GM20431 (cell line): ENCODE measurements around the gene MED17.

Experiments used
- in situ Hi-C: fragments of 300-500 bp; cut with MseI, MboI; formaldehyde crosslinking; loops from one replicate; pipeline ENCODE4 v1.15.0; 2020; ENCODE audit warnings: low sequenced_read_pairs; ENCODE audit not compliant: unreplicated experiment

The MED17 gene

DNA sequence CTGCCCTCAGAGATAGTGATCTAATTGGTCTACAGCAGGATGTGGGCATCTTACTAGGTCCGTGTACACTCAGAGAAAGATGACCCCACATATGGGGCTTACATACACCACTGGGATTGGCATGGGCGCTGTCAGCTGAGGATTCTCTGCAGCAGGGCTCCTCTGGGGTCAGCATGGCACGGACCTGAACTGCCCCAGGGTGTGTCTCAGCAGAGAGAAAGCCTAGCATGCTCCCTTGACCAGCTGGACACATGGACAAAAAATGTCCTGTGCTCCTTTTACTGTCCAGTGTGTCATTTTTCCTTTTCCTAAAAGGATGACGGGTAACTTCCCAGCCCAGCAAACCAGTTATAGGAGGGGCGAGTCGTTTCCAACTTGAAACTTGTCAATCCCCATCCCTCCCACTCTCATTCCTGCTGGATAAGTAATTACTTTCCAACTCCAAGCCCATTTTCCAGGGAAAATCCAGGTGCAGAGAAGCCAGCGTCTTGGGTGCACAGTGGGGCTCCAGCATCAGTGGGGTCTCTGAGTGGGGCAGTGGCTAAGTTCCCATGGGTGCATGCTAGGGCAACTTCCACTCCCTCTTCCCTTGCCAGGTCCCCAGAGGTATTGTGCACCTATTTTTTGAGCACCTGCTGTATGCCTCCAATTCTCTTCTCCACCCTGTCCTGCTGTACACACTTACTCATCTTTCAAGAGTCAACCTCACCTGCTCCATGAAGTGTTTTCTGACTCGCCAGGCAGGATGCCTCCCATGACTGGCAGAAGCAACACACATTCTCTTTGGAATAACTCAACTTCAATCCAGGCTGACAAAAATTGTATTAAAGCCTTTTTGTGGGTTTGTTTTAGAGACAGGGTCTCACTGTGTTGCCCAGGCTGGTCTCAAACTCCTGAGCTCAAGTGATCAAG lies 61.4 kb downstream of the MED17 start:
- in situ Hi-C loops, result no loop called here

DNA sequence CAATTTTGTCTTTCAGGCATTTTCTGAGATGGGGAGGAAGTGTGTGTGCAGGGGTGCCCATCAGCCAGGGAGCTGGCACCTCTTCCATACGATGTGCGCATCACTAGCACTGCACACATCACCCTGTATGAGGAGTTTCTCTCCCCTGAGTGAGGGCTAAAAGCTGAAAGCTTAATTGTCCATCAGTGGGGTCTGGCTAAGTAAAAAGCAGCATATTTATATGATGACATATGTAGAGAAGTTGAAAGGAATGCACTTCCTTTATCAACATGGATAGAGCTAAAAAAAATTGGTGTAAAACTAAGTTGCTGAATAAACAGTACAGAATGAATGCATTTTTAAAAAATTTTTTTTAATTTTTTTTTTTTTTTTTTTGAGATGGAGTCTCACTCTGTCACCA lies 62.3 kb downstream of the MED17 start:
- in situ Hi-C loops, result no loop called here

DNA sequence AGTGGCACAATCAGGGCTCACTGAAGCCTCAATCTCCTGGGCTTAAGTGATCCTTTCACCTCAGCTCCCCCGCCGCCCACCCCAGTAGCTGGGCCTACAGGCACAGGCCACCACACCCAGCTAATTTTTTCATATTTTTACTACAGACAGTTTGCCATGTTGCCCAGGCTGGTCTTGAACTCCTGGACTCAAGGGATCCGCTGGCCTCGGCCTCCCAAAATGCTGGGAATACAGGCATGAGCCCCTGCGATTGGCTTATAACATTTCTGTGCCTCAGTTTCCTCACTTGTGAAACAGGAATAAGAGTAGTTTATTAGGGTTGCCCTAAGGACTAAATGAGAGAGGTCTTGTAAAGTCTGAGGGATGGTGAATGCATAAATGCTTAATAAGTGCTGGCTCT lies 65.1 kb downstream of the MED17 start:
- in situ Hi-C loops, result no loop called here

DNA sequence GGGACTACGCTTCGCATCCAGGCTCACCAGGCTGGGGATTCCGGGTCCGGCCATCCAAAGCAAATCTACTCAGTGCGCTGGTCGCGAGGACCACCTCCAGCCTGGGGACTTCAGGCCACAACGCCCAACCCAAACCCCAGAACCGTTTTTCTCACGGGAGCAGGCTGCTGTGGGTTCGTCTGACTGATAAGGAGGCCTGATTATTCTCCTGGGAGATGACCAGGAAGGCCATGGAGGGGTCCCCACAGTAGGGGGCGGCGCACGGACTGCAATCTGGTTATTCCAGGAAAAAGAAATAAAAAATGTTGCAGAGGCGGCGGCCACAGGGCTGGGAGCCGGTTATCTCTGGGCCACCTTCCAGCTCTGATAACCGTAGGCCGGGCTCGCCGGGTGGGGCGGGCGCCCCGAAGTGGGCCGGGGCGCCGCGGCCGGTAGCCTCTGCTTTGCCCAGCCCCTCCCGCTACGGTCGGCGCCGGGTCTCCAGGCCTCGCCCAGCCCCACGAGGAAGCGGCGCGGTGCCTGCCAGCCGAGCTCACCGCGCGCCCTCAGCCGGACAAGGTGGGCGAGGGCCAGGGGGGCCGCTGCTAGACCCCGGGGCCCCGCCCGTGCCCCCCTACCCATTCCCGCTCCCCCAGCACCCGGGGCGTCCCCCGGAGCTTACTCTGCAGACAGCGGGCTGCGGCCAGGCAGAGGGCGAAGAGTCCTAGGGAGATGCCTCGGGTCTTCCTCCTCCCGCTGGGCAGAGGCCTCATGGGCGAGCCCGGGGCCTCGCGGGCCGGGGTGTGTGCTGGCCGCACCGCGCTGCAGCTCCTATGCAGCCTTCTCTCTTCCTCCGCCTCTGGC lies 65.9 kb downstream of the MED17 start:
- in situ Hi-C loops, result no loop called here

DNA sequence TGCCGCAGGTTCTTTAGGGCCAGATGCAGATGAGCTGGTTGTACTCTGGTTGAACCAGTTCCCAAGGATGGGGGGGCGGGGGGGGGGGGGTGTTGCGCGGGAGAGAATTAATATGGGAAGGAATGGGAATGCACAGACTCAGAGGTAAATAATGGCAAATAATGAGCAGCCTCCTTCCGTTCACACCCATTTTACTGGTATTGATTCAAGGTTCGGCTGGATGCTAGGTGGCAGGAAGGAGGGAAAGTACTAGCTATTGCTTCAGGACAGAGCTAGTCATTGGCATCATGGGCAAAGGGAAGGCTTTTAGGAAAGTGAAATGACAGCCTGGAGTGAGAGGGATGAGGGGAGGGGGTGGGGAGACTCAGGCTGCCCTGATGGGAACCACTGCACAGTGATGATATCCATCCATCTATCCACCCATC lies 66.5 kb downstream of the MED17 start, which contains the start of gene VSTM5:
VSTM5 (minus strand) TSS at position 25 of the 425 bp plus-strand sequence. CDS start 116 bp downstream, outside the sequence.
- in situ Hi-C loops, result no loop called here

DNA sequence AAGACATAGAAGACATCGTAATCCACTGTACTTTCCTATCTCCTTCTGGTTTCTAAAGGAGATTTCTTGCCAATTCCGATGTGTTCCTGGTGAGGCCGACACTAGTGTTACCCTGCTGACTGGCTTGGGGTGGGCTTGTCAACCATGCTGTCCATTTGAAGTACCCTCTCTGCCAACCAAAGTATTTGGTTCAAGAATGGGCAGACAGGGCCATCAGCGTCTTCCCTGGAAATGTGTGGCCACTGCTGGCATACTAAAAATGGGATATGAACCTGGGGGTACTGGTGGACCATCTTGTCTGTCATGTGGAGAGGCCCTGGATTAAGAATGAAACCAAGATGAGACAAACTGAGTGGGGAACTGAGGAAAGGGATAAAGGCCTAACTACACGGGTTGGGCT lies 68.2 kb downstream of the MED17 start:
- in situ Hi-C loops, result no loop called here

DNA sequence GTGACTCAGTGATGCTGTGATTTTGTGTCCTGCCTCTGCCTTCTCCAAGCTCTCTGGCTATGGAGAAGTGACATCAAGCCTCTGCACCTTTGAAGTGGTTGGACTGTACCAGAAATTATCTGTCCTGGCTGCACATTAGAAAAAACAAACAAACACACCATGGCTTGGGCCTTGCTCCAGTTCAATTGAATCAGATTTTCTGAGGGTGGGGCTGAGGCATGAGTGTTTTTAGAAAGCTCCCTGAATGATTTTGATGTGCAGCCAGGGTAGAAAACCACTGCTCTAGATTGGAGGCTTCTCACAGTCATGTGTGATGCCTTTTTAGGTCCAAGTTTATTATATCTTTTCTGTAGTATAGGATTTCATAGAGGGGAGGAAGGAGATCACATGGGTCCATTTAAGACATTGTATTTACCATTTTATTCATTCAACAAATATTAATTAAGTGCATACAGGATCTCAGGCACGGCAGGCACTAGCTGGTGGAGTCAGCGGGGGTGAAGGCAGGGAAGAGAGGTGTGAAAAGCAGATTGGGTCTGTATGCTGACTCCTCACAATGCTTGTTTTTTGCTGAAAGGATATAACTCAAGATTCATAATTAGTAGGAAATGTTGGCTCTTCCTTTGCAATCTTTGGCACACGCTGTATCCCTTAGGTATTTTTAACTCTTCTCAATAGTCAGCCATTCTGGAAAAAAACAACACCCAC lies 73.5 kb downstream of the MED17 start:
- in situ Hi-C loops, result no loop called here

DNA sequence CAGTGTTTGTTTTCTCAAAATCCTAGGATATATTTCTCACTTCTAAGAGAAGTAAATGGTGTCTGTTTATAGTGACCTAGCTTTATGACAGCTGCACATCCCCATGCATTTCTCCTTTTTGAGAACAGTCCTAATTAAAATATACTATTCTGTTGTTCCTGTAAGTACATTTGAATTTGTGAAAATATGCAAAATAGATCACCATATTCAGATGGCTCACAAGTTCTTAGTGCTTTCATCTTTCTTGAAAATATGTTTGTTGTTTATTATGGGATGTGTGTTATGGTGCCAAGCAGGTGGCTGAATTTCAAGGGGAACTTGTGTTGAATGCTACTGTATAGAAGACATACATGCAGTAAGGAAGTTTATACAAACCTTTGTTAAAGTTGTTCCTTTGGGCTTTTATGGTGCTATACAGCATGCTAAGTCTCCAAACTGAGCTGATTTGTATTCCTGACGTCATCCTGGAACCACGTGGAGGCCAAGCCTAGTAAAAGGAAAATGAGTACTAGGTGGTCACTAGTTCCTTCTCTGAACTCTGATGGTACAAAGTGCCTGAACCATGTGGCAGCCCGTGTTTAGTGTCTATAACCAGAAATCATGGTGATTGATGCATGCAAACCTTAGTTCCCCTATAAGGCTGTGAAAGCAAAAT lies 74.2 kb downstream of the MED17 start:
- in situ Hi-C loops, result no loop called here

DNA sequence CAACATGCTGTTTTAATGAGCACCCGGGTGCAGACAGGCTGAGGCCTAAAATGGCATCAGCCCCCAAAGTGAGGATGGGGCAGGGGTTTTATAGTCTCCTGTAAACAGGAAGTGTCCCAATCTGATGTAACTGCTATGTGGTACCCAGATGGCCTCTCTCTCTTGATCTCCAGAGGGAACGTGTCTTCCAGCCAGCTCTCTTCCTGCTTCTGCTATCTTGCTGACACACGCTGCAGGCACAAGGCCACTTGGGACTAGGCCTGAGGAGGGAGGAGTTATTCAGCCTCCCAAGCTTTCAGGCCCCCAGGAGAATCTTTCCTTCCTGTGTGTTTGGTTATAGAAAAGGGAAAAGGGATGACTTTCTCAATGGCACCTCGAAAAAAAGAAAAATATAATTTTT lies 77.7 kb downstream of the MED17 start:
- in situ Hi-C loops, result no loop called here
